Thyroid gland (tissue), 4 donors: ENCODE measurements around the gene PODXL. TPM values are rescaled to one million over a fixed set of nuclear protein-coding genes. Genes with fewer than 3 reads are reported as not detected.

Experiments used
- DNase-seq, 2 donors: peaks; one replicate each; pipeline ENCODE4 v3.0.0-alpha.2; 2019
- H3K27ac ChIP-seq, 3 donors: fragments of 200-600 bp; sonication (generic); 1 replicate in 2 of 3; 2 replicates in 1 of 3; pipeline ENCODE4 v1.5.1; 2016 to 2019; ENCODE audit warnings: mild to moderate bottlenecking in 1 of 3, moderate library complexity in 1 of 3
- H3K27me3 ChIP-seq: fragments of 200-600 bp; sonication (generic); one replicate; pipeline ENCODE4 v1.5.1; 2019
- H3K36me3 ChIP-seq, 2 donors: fragments of 200-600 bp; sonication (generic); one replicate each; pipeline ENCODE4 v1.5.1; 2016 to 2019
- H3K4me1 ChIP-seq, 2 donors: fragments of 200-600 bp; sonication (generic); one replicate each; pipeline ENCODE4 v1.5.1; 2017 to 2019
- H3K4me3 ChIP-seq, 3 donors: fragments of 200-600 bp; sonication (generic); replicated peaks in 1 of 3; 1 replicate in 2 of 3; 2 replicates in 1 of 3; pipeline ENCODE4 v1.5.1; 2016; ENCODE audit warnings: mild to moderate bottlenecking in 1 of 3
- H3K9me3 ChIP-seq: fragments of 200-600 bp; sonication (generic); one replicate; pipeline ENCODE4 v1.5.1; 2017
- CTCF ChIP-seq, 6 experiments: fragments of 200-600 bp in 3 of 6; fragments of 450-650 bp in 3 of 6; sonication (generic) in 3 of 6; IDR thresholded peaks; one replicate each; pipeline ENCODE4 v1.5.1; 2016 to 2019; ENCODE audit warnings: antibody characterized with exemption in 6 of 6, mild to moderate bottlenecking in 2 of 6, inconsistent platforms in 1 of 6, moderate library complexity in 1 of 6
- POLR2A ChIP-seq, 2 donors: fragments of 450-650 bp; IDR thresholded peaks; one replicate each; pipeline ENCODE4 v1.6.1; 2017; ENCODE audit warnings: antibody characterized with exemption in 2 of 2, mild to moderate bottlenecking in 2 of 2, moderate library complexity in 1 of 2
- WGBS, 2 donors: methylation state at CpG; one replicate each; pipeline ENCODE4 v1.1.5; 2017; 5-methylcytosine and 5-hydroxymethylcytosine counted together
- intact Hi-C: fragments of 100-400 bp; cut with DNase I; formaldehyde crosslinking; loops from one replicate; pipeline ENCODE4 v1.15.1; 2023
- total RNA-seq, 4 donors: library from RNA; depleted of rRNA; stranded (reverse); fragments of >200 nt; gene quantifications; one replicate each; pipeline ENCODE4 v1.2.3, GENCODE V29; 2016

Gene PODXL
- total RNA-seq, 4 donors from 2014 or later, result 47.7 to 125 (median 56.3) TPM

GRCh38 chr7:131482800-131483199, 73.6 kb downstream of the PODXL start:
- Histone ChIP-seq H3K27ac (no peak overlapping the region), H3K36me3 (peaks cover 0 to 4% of the 10 kb centered on the region in 2 donors), H3K4me3 (no peak overlapping the region), H3K9me3 (no peaks in the 10 kb centered on the region), H3K4me1 (peaks cover 7 to 10% of the 10 kb centered on the region in 2 donors), H3K27me3 (no peaks in the 10 kb centered on the region)
- no peak for DNase-seq
- no peak for TF ChIP-seq CTCF (IDR thresholded peaks at IDR 0.05)
- no peak for TF ChIP-seq POLR2A (IDR thresholded peaks at IDR 0.05)
- WGBS, 2 donors, result 87 to 91% methylated on average over 2 of the region's 2 CpGs
- intact Hi-C loops, result no loop called here

GRCh38 chr7:131480384-131481315, 75.8 kb downstream of the PODXL start:
- no peak for DNase-seq
- Histone ChIP-seq H3K27me3 (no peaks in the 10 kb centered on the region), H3K36me3 (no peaks in the 10 kb centered on the region), H3K4me1 (peaks cover 7 to 10% of the 10 kb centered on the region in 2 donors), H3K27ac (peak overlapping the region in 1 of 3 donors; percentile 18), H3K9me3 (no peaks in the 10 kb centered on the region), H3K4me3 (no peak overlapping the region)
- TF ChIP-seq CTCF (IDR thresholded peaks at IDR 0.05) (no peak), POLR2A (IDR thresholded peaks at IDR 0.05) (no peak)
- intact Hi-C loops, result no loop called here
- 82% methylated on average over 4 of the region's 4 CpGs for WGBS, 2 donors

- Histone ChIP-seq H3K27ac (no peak overlapping the region), H3K9me3 (no peaks in the 10 kb centered on the region), H3K4me3 (no peak overlapping the region), H3K4me1 (peaks cover 11 to 14% of the 10 kb centered on the region in 2 donors), H3K36me3 (no peaks in the 10 kb centered on the region), H3K27me3 (no peaks in the 10 kb centered on the region)
- WGBS, 2 donors, result 92 to 96% methylated on average over 2 of the region's 2 CpGs
- intact Hi-C loops, result no loop called here
- DNase-seq, result no peak
- no peak for TF ChIP-seq CTCF (IDR thresholded peaks at IDR 0.05)
- TF ChIP-seq POLR2A (IDR thresholded peaks at IDR 0.05), result no peak
Observed at GRCh38 chr7:131476740-131477139, 79.7 kb downstream of the PODXL start.

GRCh38 chr7:131471250-131472004, 85.0 kb downstream of the PODXL start:
- Histone ChIP-seq H3K9me3 (no peaks in the 10 kb centered on the region), H3K27me3 (no peaks in the 10 kb centered on the region), H3K27ac (peak overlapping the region in 2 of 3 donors; percentile 19 to 31), H3K4me1 (peaks cover 8 to 10% of the 10 kb centered on the region in 2 donors), H3K4me3 (no peak overlapping the region), H3K36me3 (peaks cover 0 to 10% of the 10 kb centered on the region in 2 donors)
- intact Hi-C loops, result no loop called here
- no peak for DNase-seq
- TF ChIP-seq CTCF (IDR thresholded peaks at IDR 0.05) (no peak), POLR2A (IDR thresholded peaks at IDR 0.05) (no peak)
- WGBS, 2 donors, result 86 to 94% methylated on average over 4 of the region's 4 CpGs
